ENCODE results near the gene COL3A1. TPM values are rescaled to one million over a fixed set of nuclear protein-coding genes. Genes with fewer than 3 reads are reported as not detected.

The COL3A1 gene
- total and polyA plus RNA-seq, 9 of the 15 experiments (the other 6 are each of a cell fraction or from before 2014, with no cell fraction given), result 0.01 to 0.71 (median 0.07) TPM; not detected in 2

DNA sequence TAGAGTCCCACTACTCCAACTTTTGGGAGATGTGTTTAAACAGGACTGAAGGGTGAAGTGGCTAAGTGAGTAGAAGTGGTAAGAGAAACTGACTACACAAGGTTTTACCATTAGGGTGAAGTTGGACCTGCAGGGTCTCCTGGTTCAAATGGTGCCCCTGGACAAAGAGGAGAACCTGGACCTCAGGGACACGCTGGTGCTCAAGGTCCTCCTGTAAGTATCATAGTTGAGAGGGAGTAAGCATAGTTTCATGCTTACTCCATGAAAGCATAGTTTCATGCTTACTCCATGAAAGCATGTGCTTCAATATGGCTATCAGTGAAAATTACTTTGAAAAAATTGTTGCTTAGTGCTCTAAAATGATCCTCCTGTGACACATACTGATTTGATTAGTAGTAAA is 19.1 kb downstream of the COL3A1 start:
- BruUV-seq (replicated peaks), result no TSS peak
- Histone ChIP-seq H3K4me3 (no peak overlapping the region), H3K9me1 (ENCODE audit: control insufficient read depth, insufficient read depth, low read length) (no peaks in the 10 kb centered on the region), H3K27ac (ENCODE audit: extremely low read depth, low read depth, low read length) (no peak overlapping the region), H3K27me3 (ENCODE audit: control insufficient read depth in 2 of 2, insufficient read depth in 2 of 2, low read length in 2 of 2) (no peaks in the 10 kb centered on the region), H3K9me3 (replicated peaks; ENCODE audit: control insufficient read depth, insufficient read depth, low read depth, low read length) (no peaks in the 10 kb centered on the region), H2AFZ (ENCODE audit: low read depth, low read length) (no peak overlapping the region), H3K4me2 (ENCODE audit: insufficient read depth, low read length) (no peak overlapping the region), H4K20me1 (replicated peaks; ENCODE audit: control insufficient read depth, insufficient read depth, low read length) (no peaks in the 10 kb centered on the region), H3K79me2 (ENCODE audit: control insufficient read depth, insufficient read depth, low read length) (no peaks in the 10 kb centered on the region), H3K36me3 (ENCODE audit: control insufficient read depth, insufficient read depth, low read length) (no peaks in the 10 kb centered on the region), H3K9ac (ENCODE audit: insufficient read depth in 1 of 2, low read depth in 2 of 2, low read length in 2 of 2) (no peak overlapping the region), H3K4me1 (replicated peaks in 1 of 2; ENCODE audit: control insufficient read depth in 2 of 2, insufficient read depth in 2 of 2, low read length in 2 of 2) (no peaks in the 10 kb centered on the region)
- CTCF ChIA-PET (ENCODE audit: low intra/inter-chr PET ratio), result no interaction called here
- DNase-seq (ENCODE audit: extremely low read depth in 1 of 4, low spot score in 3 of 4), result no peak
- intact Hi-C loops (cut with micrococcal nuclease) (no loop called here), in situ Hi-C loops (cut with MboI) (no loop called here)
- TF ChIP-seq NFIX (CRISPR knock-in tag; IDR thresholded peaks at IDR 0.05; ENCODE audit: low read depth) (no peak), SRF (CRISPR knock-in tag; IDR thresholded peaks at IDR 0.05) (no peak), SMARCE1 (IDR thresholded peaks at IDR 0.05) (no peak), SRSF3 (IDR thresholded peaks at IDR 0.05; ENCODE audit: insufficient read depth, low read length) (no peak), HBP1 (CRISPR knock-in tag; IDR thresholded peaks at IDR 0.05) (no peak), SREBF2 (CRISPR knock-in tag; IDR thresholded peaks at IDR 0.05) (no peak), SNAPC5 (CRISPR knock-in tag; IDR thresholded peaks at IDR 0.05) (no peak), ZNF175 (CRISPR knock-in tag; IDR thresholded peaks at IDR 0.05; ENCODE audit: low read depth) (no peak)
- no peak for ATAC-seq
- FAIRE-seq, result no peak
- POLR2A ChIA-PET, result no interaction called here
- 0% methylated on average over 1 of the region's 1 CpG for WGBS (ENCODE audit: insufficient coverage, low coverage, missing lambda C conversion rate)
